ENCODE results near the gene PAX5.

GRCh38 chr9:36960575-36960955 lies 73.5 kb downstream of the PAX5 start:
- TF ChIP-seq CTCF (IDR thresholded peaks at IDR 0.05; ENCODE audit: low read depth, low read length, poor library complexity, severe bottlenecking) (no peak), EZH2phosphoT487 (IDR thresholded peaks at IDR 0.05; ENCODE audit: borderline replicate concordance, low read length) (no peak)

All from DOHH2 (cell line).